T-cell (primary cell): ENCODE results near the gene TXNDC17. TPM values are rescaled to one million over a fixed set of nuclear protein-coding genes. Genes with fewer than 3 reads are reported as not detected.
"Not testable (repeated sequence)": the region's sequence is repeated elsewhere in the genome, so short reads cannot be mapped to it uniquely, and the experiment has no call there.

Experiments used
- ATAC-seq, 4 experiments: fragments of 200-7000 bp in 3 of 4; fragments of 150-1000 bp in 1 of 4; cut with Tn5 transposase; replicated peaks in 1 of 4; 1 replicate in 3 of 4; 2 replicates in 1 of 4; pipeline ENCODE4 v1.10.0; 2021; ENCODE audit warnings: moderate library complexity in 3 of 4, mild to moderate bottlenecking in 2 of 4, moderate number of reproducible peaks in 1 of 4
- CTCF ChIA-PET, 2 donors: fragments of 300-600 bp; sonication (Branson Sonifier 250); formaldehyde crosslinking; loops; one replicate each; lab custom pipeline; 2022; ENCODE audit warnings: antibody characterized with exemption in 2 of 2; lab: Charles Lee
- POLR2A ChIA-PET, 2 donors: fragments of 300-600 bp; sonication (Branson Sonifier 250); formaldehyde crosslinking; loops; one replicate each; lab custom pipeline; 2022; ENCODE audit warnings: antibody characterized with exemption in 2 of 2; lab: Charles Lee
- DNase-seq, 35 experiments: peaks; one replicate each; pipeline versions ENCODE4 v3.0.0 to v3.0.0-alpha.2; 2013 to 2023
- H3K27ac ChIP-seq: one replicate; pipeline ENCODE4 v1.5.1; 2013; ENCODE audit warnings: low read length
- H3K27me3 ChIP-seq, 2 experiments: replicated peaks in 1 of 2; 1 replicate in 1 of 2; 2 replicates in 1 of 2; pipeline versions ENCODE4 v1.6.1 to v1.7.0; 2013; ENCODE audit warnings: low read length in 1 of 2, mixed read lengths in 1 of 2; ENCODE audit not compliant: control insufficient read depth in 2 of 2, insufficient read depth in 2 of 2; ENCODE audit errors: extremely low read depth in 1 of 2
- H3K36me3 ChIP-seq, 2 donors: 1 replicate in 1 of 2; 2 replicates in 1 of 2; pipeline versions ENCODE4 v1.6.1 to v1.7.0; 2013; ENCODE audit warnings: low read length in 1 of 2; ENCODE audit not compliant: control insufficient read depth in 2 of 2, insufficient read depth in 1 of 2; ENCODE audit errors: extremely low read depth in 1 of 2
- H3K4me1 ChIP-seq, 2 experiments: 1 replicate in 1 of 2; 2 replicates in 1 of 2; pipeline versions ENCODE4 v1.6.1 to v1.7.0; 2013; ENCODE audit warnings: low read length in 2 of 2, mixed read lengths in 1 of 2; ENCODE audit not compliant: insufficient read depth in 2 of 2, control insufficient read depth in 1 of 2; ENCODE audit errors: extremely low read depth in 1 of 2
- H3K4me3 ChIP-seq, 2 donors: 1 replicate in 1 of 2; 2 replicates in 1 of 2; pipeline versions ENCODE4 v1.5.1 to v1.7.0; 2013; ENCODE audit warnings: mild to moderate bottlenecking in 2 of 2, low read length in 1 of 2, moderate library complexity in 1 of 2; ENCODE audit not compliant: control insufficient read depth in 1 of 2; ENCODE audit errors: extremely low read depth in 1 of 2
- H3K9me3 ChIP-seq: 2 replicates; pipeline ENCODE4 v1.7.0; 2013
- H3K27ac Mint-ChIP-seq, 2 donors: one replicate each; pipeline ENCODE4 v1.8.0; 2020 to 2021; ENCODE audit warnings: mild to moderate bottlenecking in 2 of 2, mixed read lengths in 2 of 2
- H3K27me3 Mint-ChIP-seq, 2 donors: one replicate each; pipeline ENCODE4 v1.8.0; 2021 to 2022; ENCODE audit warnings: mixed read lengths in 2 of 2
- H3K36me3 Mint-ChIP-seq: one replicate; pipeline ENCODE4 v1.8.0; 2021; ENCODE audit warnings: mixed read lengths
- H3K4me1 Mint-ChIP-seq, 3 donors: one replicate each; pipeline ENCODE4 v1.8.0; 2020 to 2022; ENCODE audit warnings: mixed read lengths in 3 of 3, mild to moderate bottlenecking in 1 of 3
- H3K4me3 Mint-ChIP-seq, 3 donors: one replicate each; pipeline ENCODE4 v1.8.0; 2020 to 2022; ENCODE audit warnings: mild to moderate bottlenecking in 3 of 3, mixed read lengths in 3 of 3, moderate library complexity in 3 of 3
- H3K9me3 Mint-ChIP-seq, 3 donors: one replicate each; pipeline ENCODE4 v1.8.0; 2020 to 2022; ENCODE audit warnings: mixed read lengths in 3 of 3
- WGBS: methylation state at CpG from one replicate; pipeline ENCODE4 v1.1.5; 2013; ENCODE audit warnings: missing lambda C conversion rate; ENCODE audit not compliant: insufficient coverage; 5-methylcytosine and 5-hydroxymethylcytosine counted together
- total RNA-seq, 35 experiments: library from RNA in 6 of 35; stranded (reverse) in 6 of 35; fragments of 120-200 nt in 1 of 35; gene quantifications; one replicate each; pipeline versions ENCODE4 v1.2.1 to v1.2.4 and lab custom pipeline; 2013 to 2026

Gene TXNDC17
- total RNA-seq, 5 donors from 2014 or later (not counting 1 experiment from before 2014, with no cell fraction given): 14.6 to 21.3 (median 17.9) TPM

GRCh38 chr17:6656797-6657632 lies 16.2 kb downstream of the TXNDC17 start:
- CTCF ChIA-PET: interaction anchor here in 1 of 2 donors (0.6 kb wide), 1 partner anchor 17 kb away, joined by 4 read pairs; the partner anchor contains the start of gene KIAA0753
- H3K36me3 Mint-ChIP-seq, H3K9me3 ChIP-seq, H3K36me3 ChIP-seq, H3K9me3 Mint-ChIP-seq, H3K27me3 Mint-ChIP-seq, POLR2A ChIA-PET: not testable (repeated sequence)
- peaks cover 18 to 38% of the 10 kb centered on the region in 2 experiments for H3K4me1 ChIP-seq
- peaks cover 0 to 13% of the 10 kb centered on the region in 2 experiments for H3K27me3 ChIP-seq
- H3K4me3 ChIP-seq: peak overlapping the region; percentile 55 to 60
- peak overlapping the region; percentile 88 to 94 (median 91) for H3K4me3 Mint-ChIP-seq
- peak overlapping the region; percentile 79 to 88 for H3K27ac Mint-ChIP-seq
- ATAC-seq (peak; percentile 88 to 94 (median 92)), DNase-seq (peak; percentile 37 to 79 (median 61))
- H3K27ac ChIP-seq: peak overlapping the region; percentile 34
- WGBS: 8% methylated on average over 19 of the region's 55 CpGs
- peaks cover 60 to 72% (median 66%) of the 10 kb centered on the region in 3 donors for H3K4me1 Mint-ChIP-seq

GRCh38 chr17:6657633-6658287 lies 16.9 kb downstream of the TXNDC17 start:
- Histone ChIP-seq H3K36me3 (no peaks in the 10 kb centered on the region), H3K4me3 (peak overlapping the region; percentile 55 to 60), H3K4me1 (peaks cover 12 to 30% of the 10 kb centered on the region in 2 experiments), H3K27me3 (peaks cover 0 to 13% of the 10 kb centered on the region in 2 experiments), H3K27ac (peak overlapping the region; percentile 34), H3K9me3 (no peaks in the 10 kb centered on the region)
- peaks cover 53 to 65% (median 59%) of the 10 kb centered on the region in 3 donors for H3K4me1 Mint-ChIP-seq
- POLR2A ChIA-PET: no interaction called here
- ATAC-seq (no peak), DNase-seq (no peak)
- no peaks in the 10 kb centered on the region for H3K9me3 Mint-ChIP-seq
- no peaks in the 10 kb centered on the region for H3K27me3 Mint-ChIP-seq
- CTCF ChIA-PET: interaction anchor here in 1 of 2 donors (0.6 kb wide), 1 partner anchor 17 kb away, joined by 4 read pairs; the partner anchor contains the start of gene KIAA0753
- peak overlapping the region; percentile 88 to 94 (median 91) for H3K4me3 Mint-ChIP-seq
- peaks cover 8% of the 10 kb centered on the region for H3K36me3 Mint-ChIP-seq
- H3K27ac Mint-ChIP-seq: peak overlapping the region; percentile 79 to 88
- WGBS: 84% methylated on average over 9 of the region's 18 CpGs

GRCh38 chr17:6658411-6658810 lies 17.6 kb downstream of the TXNDC17 start:
- Mint-ChIP-seq H3K4me1 (peaks cover 47 to 58% (median 53%) of the 10 kb centered on the region in 3 donors), H3K4me3 (peak overlapping the region; percentile 15 to 94 (median 91))
- CTCF ChIA-PET, H3K27ac Mint-ChIP-seq, H3K27me3 Mint-ChIP-seq, H3K27ac ChIP-seq, H3K36me3 Mint-ChIP-seq, DNase-seq, H3K36me3 ChIP-seq, ATAC-seq, H3K9me3 ChIP-seq, POLR2A ChIA-PET, H3K4me3 ChIP-seq, H3K9me3 Mint-ChIP-seq: not testable (repeated sequence)
- WGBS: no CpG with 5 or more reads among the region's 5 CpGs
- H3K4me1 ChIP-seq: peaks cover 10 to 30% of the 10 kb centered on the region in 2 experiments
- peaks cover 0 to 13% of the 10 kb centered on the region in 2 experiments for H3K27me3 ChIP-seq

- POLR2A ChIA-PET: no interaction called here
Measured at GRCh38 chr17:6660101-6660500, 19.2 kb downstream of the TXNDC17 start.

GRCh38 chr17:6660805-6661463 lies 20.1 kb downstream of the TXNDC17 start:
- WGBS: 26% methylated on average over 5 of the region's 11 CpGs
- DNase-seq: no peak
- peaks cover 0 to 2% of the 10 kb centered on the region in 2 experiments for H3K27me3 ChIP-seq
- Mint-ChIP-seq H3K27ac (peak overlapping the region; percentile 37 to 58), H3K36me3 (peaks cover 5% of the 10 kb centered on the region), H3K27me3 (no peaks in the 10 kb centered on the region), H3K4me1 (peaks cover 33 to 42% (median 39%) of the 10 kb centered on the region in 3 donors), H3K4me3 (peak overlapping the region in 1 of 3 donors; percentile 24), H3K9me3 (no peaks in the 10 kb centered on the region)
- no peak overlapping the region for H3K4me3 ChIP-seq
- no peaks in the 10 kb centered on the region for H3K36me3 ChIP-seq
- ChIA-PET POLR2A (interaction anchor here in 1 of 2 donors (0.6 kb wide), 1 partner anchor 23 kb away, joined by 4 read pairs; no protein-coding TSS in a partner anchor), CTCF (no interaction called here)
- no peak overlapping the region for H3K27ac ChIP-seq
- ATAC-seq: no peak
- peaks cover 6 to 17% of the 10 kb centered on the region in 2 experiments for H3K4me1 ChIP-seq
- no peaks in the 10 kb centered on the region for H3K9me3 ChIP-seq

More at GRCh38 chr17:6660101-6660500, 19.2 kb downstream of the TXNDC17 start:
- no peaks in the 10 kb centered on the region for H3K27me3 Mint-ChIP-seq
- no peak overlapping the region for H3K4me3 ChIP-seq
- H3K27ac Mint-ChIP-seq: no peak overlapping the region
- peak overlapping the region in 1 of 3 donors; percentile 29 for H3K4me3 Mint-ChIP-seq
- peaks cover 5% of the 10 kb centered on the region for H3K36me3 Mint-ChIP-seq
- no peaks in the 10 kb centered on the region for H3K9me3 Mint-ChIP-seq
- no peak overlapping the region for H3K27ac ChIP-seq
- peaks cover 8 to 23% of the 10 kb centered on the region in 2 experiments for H3K4me1 ChIP-seq
- ATAC-seq (no peak), DNase-seq (no peak)
- 92% methylated on average over 9 of the region's 9 CpGs for WGBS
- peaks cover 0 to 6% of the 10 kb centered on the region in 2 experiments for H3K27me3 ChIP-seq
- CTCF ChIA-PET: no interaction called here
- H3K4me1 Mint-ChIP-seq: peaks cover 37 to 46% (median 41%) of the 10 kb centered on the region in 3 donors
- H3K36me3 ChIP-seq: no peaks in the 10 kb centered on the region
- H3K9me3 ChIP-seq: no peaks in the 10 kb centered on the region

- H3K9me3 ChIP-seq: no peaks in the 10 kb centered on the region
- ChIA-PET POLR2A (interaction anchor here in 1 of 2 donors (0.6 kb wide), 1 partner anchor 23 kb away, joined by 4 read pairs; no protein-coding TSS in a partner anchor), CTCF (no interaction called here)
- no peaks in the 10 kb centered on the region for H3K36me3 ChIP-seq
- Mint-ChIP-seq H3K9me3 (no peaks in the 10 kb centered on the region), H3K4me1 (peaks cover 36 to 42% (median 36%) of the 10 kb centered on the region in 3 donors), H3K36me3 (peaks cover 5% of the 10 kb centered on the region), H3K27ac (no peak overlapping the region), H3K27me3 (no peaks in the 10 kb centered on the region), H3K4me3 (no peak overlapping the region)
- peaks cover 0 to 3% of the 10 kb centered on the region in 2 experiments for H3K27me3 ChIP-seq
- no peak overlapping the region for H3K27ac ChIP-seq
- ATAC-seq (no peak), DNase-seq (no peak)
- peaks cover 6 to 18% of the 10 kb centered on the region in 2 experiments for H3K4me1 ChIP-seq
- no peak overlapping the region for H3K4me3 ChIP-seq
- WGBS: no CpG with 5 or more reads among the region's 2 CpGs
Measured at GRCh38 chr17:6661464-6661848, 20.6 kb downstream of the TXNDC17 start.
